ENCODE results near the gene PSMA7. TPM values are rescaled to one million over a fixed set of nuclear protein-coding genes. Genes with fewer than 3 reads are reported as not detected.
"Not testable (repeated sequence)": the region's sequence is repeated elsewhere in the genome, so short reads cannot be mapped to it uniquely, and the experiment has no call there.

Gene PSMA7
- total RNA-seq, 2 donors from 2014 or later: 284 to 315 TPM

DNA sequence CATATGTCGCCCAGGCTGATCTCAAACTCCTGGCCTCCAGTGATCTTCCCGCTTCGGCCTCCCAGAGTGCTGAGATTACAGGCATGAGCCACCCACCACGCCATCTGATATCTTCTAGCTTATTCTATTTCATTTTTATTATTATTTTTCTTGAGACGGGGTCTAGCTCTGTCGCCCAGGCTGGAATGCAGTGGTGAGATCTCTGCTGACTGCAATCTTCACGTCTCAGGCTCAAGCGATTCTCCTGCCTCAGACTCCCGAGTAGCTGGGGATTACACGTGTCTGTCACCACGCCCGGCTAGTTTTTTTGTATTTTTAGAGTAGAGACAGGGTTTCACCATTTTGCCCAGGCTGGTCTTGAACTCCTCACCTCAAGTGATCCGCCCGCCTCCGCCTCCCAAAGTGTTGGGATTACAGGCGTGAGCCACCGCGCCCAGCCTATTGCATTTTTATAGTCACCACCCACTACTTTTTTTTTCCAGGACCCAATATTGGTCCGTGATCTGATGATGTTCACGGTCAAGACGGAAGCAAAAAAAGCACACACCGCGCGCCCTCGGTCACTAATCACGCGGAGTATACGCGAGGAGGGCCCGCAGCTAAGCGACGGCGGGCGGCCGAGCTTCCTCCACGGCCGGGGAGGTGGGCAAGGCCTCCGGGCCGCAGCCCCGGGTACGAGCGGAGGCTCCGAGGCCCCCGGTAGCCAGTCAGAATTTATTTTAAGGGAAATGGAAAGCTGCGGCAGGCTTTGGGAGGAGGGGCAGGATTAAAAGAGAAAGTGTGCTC lies 22.0 kb downstream of the PSMA7 start:
- Mint-ChIP-seq H3K27ac (peak overlapping the region; percentile 48 to 58), H3K9me3 (no peaks in the 10 kb centered on the region), H3K4me3 (peak overlapping the region; percentile 87), H3K4me1 (ENCODE audit: low read depth in 2 of 2) (peaks cover 17 to 25% of the 10 kb centered on the region in 2 donors), H3K27me3 (no peaks in the 10 kb centered on the region), H3K36me3 (no peaks in the 10 kb centered on the region)
- DNase-seq (ENCODE audit: low spot score) (no peak), ATAC-seq (peak in 1 of 2 donors; percentile 1)

DNA sequence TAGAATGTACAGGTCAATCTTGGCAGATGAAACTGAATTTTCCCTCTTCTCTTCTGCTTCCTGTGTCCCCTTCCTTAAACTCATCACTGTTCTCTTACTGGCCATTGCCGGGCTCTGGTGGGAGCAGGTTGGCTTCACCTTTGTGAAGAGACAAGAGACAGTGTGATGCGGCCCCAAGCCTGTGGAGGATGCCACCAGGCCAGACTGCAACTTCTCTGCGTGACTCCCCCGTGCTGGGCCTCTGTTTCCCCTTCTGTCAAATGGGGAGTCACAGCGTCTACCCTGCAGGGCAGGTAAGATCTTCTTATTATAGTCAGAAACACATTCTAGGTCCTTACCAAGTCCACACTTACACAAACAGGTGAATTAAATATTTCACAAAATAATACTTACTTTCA lies 22.8 kb downstream of the PSMA7 start:
- Mint-ChIP-seq H3K27me3 (no peaks in the 10 kb centered on the region), H3K36me3 (no peaks in the 10 kb centered on the region)
- no peak for ATAC-seq

GRCh38 chr20:62119591-62120364 lies 23.4 kb downstream of the PSMA7 start:
- Mint-ChIP-seq H3K4me3 (no peak overlapping the region), H3K4me1 (ENCODE audit: low read depth in 2 of 2) (peaks cover 17 to 25% of the 10 kb centered on the region in 2 donors), H3K27me3 (no peaks in the 10 kb centered on the region), H3K36me3 (no peaks in the 10 kb centered on the region), H3K27ac (peak overlapping the region in 1 of 2 donors; percentile 58), H3K9me3 (no peaks in the 10 kb centered on the region)
- ATAC-seq (no peak), DNase-seq (ENCODE audit: low spot score) (no peak)

More for the DNA sequence above, 22.8 kb downstream of the PSMA7 start:
- Mint-ChIP-seq H3K4me3 (no peak overlapping the region), H3K27ac (peak overlapping the region; percentile 18 to 58), H3K4me1 (ENCODE audit: low read depth in 2 of 2) (peaks cover 17 to 25% of the 10 kb centered on the region in 2 donors), H3K9me3 (no peaks in the 10 kb centered on the region)
- DNase-seq (ENCODE audit: low spot score): no peak

GRCh38 chr20:62119115-62119514 lies 24.1 kb downstream of the PSMA7 start:
- ATAC-seq (no peak), DNase-seq (ENCODE audit: low spot score) (no peak)
- Mint-ChIP-seq H3K9me3 (no peaks in the 10 kb centered on the region), H3K4me1 (ENCODE audit: low read depth in 2 of 2) (peaks cover 13 to 19% of the 10 kb centered on the region in 2 donors), H3K27ac (no peak overlapping the region), H3K27me3 (no peaks in the 10 kb centered on the region), H3K4me3 (no peak overlapping the region), H3K36me3 (no peaks in the 10 kb centered on the region)

GRCh38 chr20:62118113-62119043 lies 24.8 kb downstream of the PSMA7 start:
- H3K27ac Mint-ChIP-seq: no peak overlapping the region
- peaks cover 7 to 14% of the 10 kb centered on the region in 2 donors for H3K4me1 Mint-ChIP-seq (ENCODE audit: low read depth in 2 of 2)
- ATAC-seq: no peak

DNA sequence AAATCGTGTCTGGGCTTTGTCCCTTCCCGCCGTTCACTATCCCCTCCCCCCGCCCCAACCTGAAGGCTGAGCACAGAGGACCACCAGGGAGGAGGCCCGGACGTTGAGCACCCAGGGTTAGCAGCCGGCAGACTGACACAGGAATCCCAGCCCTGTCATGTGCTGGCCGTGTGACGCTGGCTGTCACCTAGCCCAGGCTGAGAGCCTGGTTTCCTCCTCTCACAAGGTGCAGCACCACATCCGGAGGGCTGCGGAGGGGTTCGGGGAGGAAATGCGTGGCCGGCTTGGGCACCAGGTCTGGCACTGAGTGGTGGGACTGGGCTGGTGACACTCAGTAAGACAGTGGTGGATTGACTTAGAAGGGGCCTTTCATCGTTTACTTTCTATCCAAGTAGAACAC lies 25.5 kb downstream of the PSMA7 start:
- peak overlapping the region; percentile 20 for H3K4me3 Mint-ChIP-seq
- peaks cover 5 to 13% of the 10 kb centered on the region in 2 donors for H3K4me1 Mint-ChIP-seq (ENCODE audit: low read depth in 2 of 2)
- H3K27ac Mint-ChIP-seq: no peak overlapping the region
- no peaks in the 10 kb centered on the region for H3K9me3 Mint-ChIP-seq
- ATAC-seq (peak in 1 of 2 donors; percentile 7), DNase-seq (ENCODE audit: low spot score) (peak; percentile 76)
- H3K36me3 Mint-ChIP-seq: no peaks in the 10 kb centered on the region
- peaks cover 0 to 3% of the 10 kb centered on the region in 2 donors for H3K27me3 Mint-ChIP-seq

More at GRCh38 chr20:62118113-62119043, 24.8 kb downstream of the PSMA7 start:
- DNase-seq (ENCODE audit: low spot score): no peak
- no peaks in the 10 kb centered on the region for H3K9me3 Mint-ChIP-seq
- H3K4me3 Mint-ChIP-seq: no peak overlapping the region
- no peaks in the 10 kb centered on the region for H3K36me3 Mint-ChIP-seq
- H3K27me3 Mint-ChIP-seq: no peaks in the 10 kb centered on the region

GRCh38 chr20:62117362-62117646 lies 25.9 kb downstream of the PSMA7 start:
- no peak for ATAC-seq
- H3K36me3 Mint-ChIP-seq: no peaks in the 10 kb centered on the region

DNA sequence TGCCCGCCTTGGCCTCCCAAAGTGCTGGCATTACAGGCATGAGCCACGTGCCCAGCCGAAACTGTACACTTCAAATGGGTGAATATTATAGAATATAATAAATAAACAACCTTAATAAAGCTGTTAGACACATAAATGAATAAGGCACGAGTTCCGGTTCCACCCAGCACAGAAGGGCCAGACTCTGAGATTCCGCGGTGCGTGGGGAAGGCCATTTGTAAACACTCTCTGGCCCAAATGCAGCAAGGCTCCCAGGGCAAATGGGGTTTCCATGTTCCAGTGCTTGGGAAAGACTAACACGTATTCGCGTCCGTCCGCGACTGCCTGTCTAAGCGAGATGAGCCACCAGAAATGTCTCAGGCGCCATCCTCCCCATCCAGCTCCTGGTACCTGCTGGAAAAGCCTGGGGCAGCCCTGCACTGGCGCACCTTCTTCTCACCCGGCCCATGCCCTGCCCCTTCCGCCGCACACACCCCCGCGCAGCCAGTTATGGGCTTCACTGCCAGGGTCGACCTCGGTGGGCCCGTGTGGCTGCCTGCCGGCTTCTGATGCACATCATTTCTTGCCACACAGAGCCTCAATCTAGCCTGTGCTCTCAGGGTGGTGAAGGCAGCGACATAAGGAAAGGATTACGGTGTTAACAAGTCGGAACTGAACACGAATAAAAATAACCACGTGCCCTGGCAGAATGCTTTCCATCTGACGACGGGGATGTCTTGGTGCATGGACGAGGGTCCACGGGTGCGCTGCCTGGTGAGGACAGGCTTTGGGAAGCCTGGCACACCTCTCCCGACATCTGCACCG lies 26.4 kb downstream of the PSMA7 start:
- Mint-ChIP-seq H3K36me3 (no peaks in the 10 kb centered on the region), H3K4me1 (ENCODE audit: low read depth in 2 of 2) (peaks cover 5 to 13% of the 10 kb centered on the region in 2 donors), H3K9me3 (no peaks in the 10 kb centered on the region), H3K27ac (no peak overlapping the region), H3K27me3 (peaks cover 0 to 3% of the 10 kb centered on the region in 2 donors), H3K4me3 (no peak overlapping the region)
- ATAC-seq (no peak), DNase-seq (ENCODE audit: low spot score) (no peak)

More at GRCh38 chr20:62117362-62117646, 25.9 kb downstream of the PSMA7 start:
- H3K9me3 Mint-ChIP-seq: no peaks in the 10 kb centered on the region
- peaks cover 0 to 3% of the 10 kb centered on the region in 2 donors for H3K27me3 Mint-ChIP-seq
- no peak overlapping the region for H3K4me3 Mint-ChIP-seq
- H3K27ac Mint-ChIP-seq: no peak overlapping the region
- H3K4me1 Mint-ChIP-seq (ENCODE audit: low read depth in 2 of 2): peaks cover 5 to 13% of the 10 kb centered on the region in 2 donors
- no peak for DNase-seq (ENCODE audit: low spot score)

- not testable (repeated sequence) for H3K9me3 Mint-ChIP-seq; ATAC-seq; H3K4me1 Mint-ChIP-seq (ENCODE audit: low read depth in 2 of 2); H3K36me3 Mint-ChIP-seq; H3K27me3 Mint-ChIP-seq; DNase-seq (ENCODE audit: low spot score); H3K4me3 Mint-ChIP-seq; H3K27ac Mint-ChIP-seq
Measured at GRCh38 chr20:62115800-62116407, 27.3 kb downstream of the PSMA7 start.

GRCh38 chr20:62114894-62115293 lies 28.3 kb downstream of the PSMA7 start:
- Mint-ChIP-seq H3K36me3 (peaks cover 8% of the 10 kb centered on the region), H3K4me3 (no peak overlapping the region), H3K27ac (no peak overlapping the region), H3K27me3 (peaks cover 0 to 3% of the 10 kb centered on the region in 2 donors), H3K9me3 (peaks cover 7% of the 10 kb centered on the region), H3K4me1 (ENCODE audit: low read depth in 2 of 2) (peaks cover 0 to 9% of the 10 kb centered on the region in 2 donors)
- no peak for DNase-seq (ENCODE audit: low spot score)
- ATAC-seq: no peak

- ATAC-seq: no peak
Measured at GRCh38 chr20:62112368-62112767, 30.8 kb downstream of the PSMA7 start.

GRCh38 chr20:62111148-62111547 lies 32.0 kb downstream of the PSMA7 start:
- peaks cover 0 to 11% of the 10 kb centered on the region in 2 donors for H3K27me3 Mint-ChIP-seq
- H3K4me3 Mint-ChIP-seq: no peak overlapping the region
- DNase-seq (ENCODE audit: low spot score) (no peak), ATAC-seq (no peak)
- H3K27ac Mint-ChIP-seq: no peak overlapping the region
- no peaks in the 10 kb centered on the region for H3K4me1 Mint-ChIP-seq (ENCODE audit: low read depth in 2 of 2)
- peaks cover 38% of the 10 kb centered on the region for H3K36me3 Mint-ChIP-seq
- H3K9me3 Mint-ChIP-seq: peaks cover 21% of the 10 kb centered on the region

More at GRCh38 chr20:62112368-62112767, 30.8 kb downstream of the PSMA7 start:
- DNase-seq (ENCODE audit: low spot score): no peak
- Mint-ChIP-seq H3K9me3 (peaks cover 18% of the 10 kb centered on the region), H3K27ac (no peak overlapping the region), H3K36me3 (peaks cover 29% of the 10 kb centered on the region), H3K27me3 (peaks cover 0 to 8% of the 10 kb centered on the region in 2 donors), H3K4me3 (no peak overlapping the region), H3K4me1 (ENCODE audit: low read depth in 2 of 2) (peaks cover 0 to 1% of the 10 kb centered on the region in 2 donors)

Data from natural killer cell treated with Interleukin-12 subunit alpha and Interleukin-12 subunit beta and Interleukin-15 and Interleukin-18, amount 100 ng/mL, for 72 hours (primary cell).